ENCODE data around the gene AK3.
"Not testable (repeated sequence)": the region's sequence is repeated elsewhere in the genome, so short reads cannot be mapped to it uniquely, and the experiment has no call there.

The AK3 gene

DNA sequence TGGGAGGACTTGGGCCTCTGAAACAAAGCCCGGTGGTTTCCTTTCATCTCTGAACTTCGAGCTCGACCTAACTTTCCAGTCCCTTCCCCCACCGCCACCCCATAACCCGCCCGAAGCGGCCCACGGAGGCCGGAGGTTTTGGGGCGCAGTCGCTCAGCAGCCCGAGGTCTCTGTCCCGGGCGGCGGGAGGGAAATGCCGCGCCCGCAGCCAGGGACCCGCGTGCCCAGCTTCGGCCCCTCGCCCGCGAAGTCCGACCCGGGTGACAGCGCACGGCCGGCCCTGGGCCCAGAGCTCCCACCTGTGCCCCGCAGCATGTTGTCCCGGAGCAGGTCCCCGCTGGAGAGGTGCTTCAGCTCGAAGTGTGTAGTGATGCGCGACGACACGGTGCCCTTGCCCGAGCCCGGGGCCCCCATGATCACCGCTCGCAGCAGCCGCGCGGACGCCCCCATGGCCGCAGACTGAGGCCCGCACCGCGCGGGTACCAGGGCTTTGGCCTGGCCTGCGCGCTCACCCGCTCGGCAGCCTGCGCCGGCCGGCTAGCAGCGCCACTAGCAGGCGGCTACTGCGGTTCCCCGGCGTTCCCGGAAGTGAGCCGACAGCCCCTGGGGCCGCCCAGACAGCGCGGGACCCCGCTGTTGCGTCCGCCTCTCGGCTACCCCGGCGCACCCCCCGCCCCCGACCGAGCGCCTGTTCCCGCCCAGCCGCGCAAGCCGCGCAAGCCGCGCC, at the start of gene AK3:
AK3 (minus strand) TSS at position 565 of the 727 bp plus-strand sequence; CDS start at position 450, 115 bp downstream.
- peak; percentile 83 for DNase-seq

DNA sequence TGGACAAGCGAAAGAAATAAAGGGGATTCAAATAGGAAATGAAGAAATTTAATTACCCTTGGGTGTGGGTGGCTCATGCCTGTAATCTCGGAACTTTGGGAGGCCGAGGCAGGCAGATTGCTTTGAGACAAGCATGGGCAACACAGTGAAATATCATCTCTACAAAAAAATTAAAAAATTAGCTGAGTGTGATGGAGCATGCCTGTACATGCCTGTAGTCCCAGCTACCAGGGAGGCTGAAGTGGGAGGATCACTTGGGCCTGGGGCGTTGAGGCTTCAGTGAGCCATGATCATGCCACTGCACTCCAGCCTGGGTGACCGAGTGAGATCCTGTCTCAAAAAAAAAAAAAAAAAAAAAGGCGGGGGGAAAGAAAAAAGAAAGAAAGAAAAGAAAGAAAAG, 47.7 kb upstream of the AK3 start:
- no peak for DNase-seq

DNA sequence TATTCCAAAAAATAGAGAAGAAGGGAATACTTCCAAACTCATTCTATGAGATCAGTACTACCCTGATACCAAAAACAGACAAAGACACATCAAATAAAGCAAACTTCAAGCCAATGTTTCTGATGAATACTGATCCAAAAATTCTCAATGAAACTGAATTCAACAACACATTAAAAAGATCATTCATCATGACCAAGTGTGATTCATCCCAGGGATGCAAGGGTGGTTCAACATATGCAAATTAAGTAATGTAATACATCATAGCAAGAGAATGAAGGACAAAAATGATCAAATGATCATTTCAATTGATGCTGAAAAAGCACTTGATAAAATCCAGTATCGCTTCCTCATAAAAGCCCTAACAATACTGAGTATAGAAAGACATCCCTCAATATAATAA, 46.9 kb upstream of the AK3 start:
- no peak for DNase-seq

DNA sequence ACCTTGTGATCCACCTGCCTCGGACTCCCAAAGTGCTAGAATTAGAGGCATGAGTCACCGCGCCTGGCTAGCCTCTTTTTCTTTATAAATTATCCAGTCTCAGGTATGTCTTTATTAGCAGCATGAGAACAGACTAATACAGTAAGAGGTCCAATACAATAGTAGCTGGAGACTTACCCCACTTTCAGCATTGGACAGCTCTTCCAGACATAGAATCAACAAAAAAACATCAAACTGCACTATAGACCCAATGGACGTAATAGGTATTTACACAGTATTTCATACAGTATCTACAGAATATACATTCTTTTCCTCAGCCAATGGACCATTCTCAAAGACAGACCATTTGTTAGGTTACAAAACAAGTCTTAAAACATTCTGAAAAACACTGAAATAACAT, 45.6 kb upstream of the AK3 start:
- no peak for DNase-seq

DNA sequence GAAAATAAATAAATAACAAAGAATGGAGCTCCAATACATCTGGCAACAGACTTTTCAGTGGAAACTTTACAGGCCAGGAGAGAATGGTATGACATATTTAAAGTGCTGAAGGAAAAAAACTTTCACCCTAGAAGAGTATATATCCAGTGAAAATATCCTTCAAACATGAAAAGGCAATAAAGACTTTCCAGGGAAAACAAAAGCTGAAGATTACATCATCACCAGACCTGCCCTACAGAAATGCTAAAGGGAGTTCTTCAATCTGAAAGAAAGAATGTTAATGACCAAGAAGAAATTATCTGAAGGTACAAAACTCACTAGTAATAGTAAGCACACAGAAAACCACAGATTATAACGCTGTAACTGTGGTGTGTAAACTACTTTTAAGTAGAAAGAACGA, 43.4 kb upstream of the AK3 start:
- no peak for DNase-seq

DNA sequence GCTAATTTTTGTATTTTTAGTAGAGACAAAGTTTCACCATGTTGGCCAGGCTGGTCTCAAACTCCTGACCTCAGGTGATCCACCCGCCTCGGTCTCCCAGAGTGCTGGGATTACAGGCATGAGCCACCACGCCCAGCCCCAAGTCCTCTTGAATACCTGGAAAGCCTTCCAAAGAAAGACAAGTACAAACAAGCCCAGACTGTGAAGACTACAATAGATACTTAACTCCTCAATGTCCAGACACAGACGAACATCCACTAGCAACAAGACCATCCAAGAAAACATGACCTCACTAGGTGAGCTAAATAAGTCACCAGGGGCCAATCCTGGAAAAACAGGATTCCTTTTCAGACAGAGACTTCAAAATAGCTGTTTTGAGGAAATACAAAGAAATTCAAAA, 42.2 kb upstream of the AK3 start:
- not testable (repeated sequence) for DNase-seq

DNA sequence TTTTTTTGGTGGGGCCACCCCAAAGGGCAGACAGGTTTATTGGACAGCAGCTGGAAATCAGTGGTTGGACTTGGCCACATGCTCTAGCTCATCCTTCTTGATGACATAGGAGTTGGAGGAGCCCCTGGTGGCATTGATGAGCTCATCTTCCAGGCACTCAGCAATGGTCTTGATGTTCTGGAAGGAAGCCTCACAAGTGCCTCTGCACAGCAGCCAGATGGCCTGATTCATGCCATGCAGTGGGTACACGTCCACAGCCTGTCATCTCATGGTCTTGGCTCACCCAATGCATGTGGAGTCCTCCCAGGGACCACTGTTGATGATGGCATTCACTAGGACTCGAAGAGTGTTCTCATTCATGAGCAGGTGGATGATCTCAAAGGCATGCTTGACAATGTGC, 40.4 kb upstream of the AK3 start:
- no peak for DNase-seq

DNA sequence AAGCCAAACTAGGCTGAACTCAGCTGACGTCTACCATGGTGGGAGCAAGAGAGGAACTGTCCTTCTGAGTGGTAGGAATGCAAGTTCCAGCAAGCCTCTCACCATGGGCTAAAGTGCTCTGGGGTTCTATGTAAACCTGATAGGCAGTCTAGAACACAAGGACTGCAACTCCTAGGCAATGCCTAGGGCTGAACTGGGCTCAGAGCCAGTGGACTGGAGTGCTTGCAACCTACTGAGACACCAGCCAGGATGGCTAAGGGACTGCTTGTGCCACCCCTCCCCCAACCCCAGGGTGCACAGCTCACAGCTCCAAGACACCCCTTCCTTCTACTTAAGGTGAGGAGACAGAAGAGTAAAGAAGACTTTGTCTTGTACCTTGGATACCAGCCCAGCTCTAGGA, 39.6 kb upstream of the AK3 start:
- DNase-seq = no peak

DNA sequence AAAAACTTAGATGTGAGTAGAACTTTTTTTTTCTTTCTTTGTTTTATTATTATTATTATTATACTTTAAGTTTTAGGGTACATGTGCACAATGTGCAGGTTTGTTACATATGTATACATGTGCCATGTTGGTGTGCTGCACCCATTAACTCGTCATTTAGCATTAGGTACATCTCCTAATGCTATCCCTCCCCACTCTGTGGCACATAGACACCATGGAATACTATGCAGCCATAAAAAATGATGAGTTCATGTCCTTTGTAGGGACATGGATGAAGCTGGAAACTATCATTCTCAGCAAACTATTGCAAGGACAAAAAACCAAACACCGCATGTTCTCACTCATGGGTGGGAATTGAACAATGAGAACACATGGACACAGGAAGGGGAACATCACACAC, 34.0 kb upstream of the AK3 start:
- DNase-seq = not testable (repeated sequence)

DNA sequence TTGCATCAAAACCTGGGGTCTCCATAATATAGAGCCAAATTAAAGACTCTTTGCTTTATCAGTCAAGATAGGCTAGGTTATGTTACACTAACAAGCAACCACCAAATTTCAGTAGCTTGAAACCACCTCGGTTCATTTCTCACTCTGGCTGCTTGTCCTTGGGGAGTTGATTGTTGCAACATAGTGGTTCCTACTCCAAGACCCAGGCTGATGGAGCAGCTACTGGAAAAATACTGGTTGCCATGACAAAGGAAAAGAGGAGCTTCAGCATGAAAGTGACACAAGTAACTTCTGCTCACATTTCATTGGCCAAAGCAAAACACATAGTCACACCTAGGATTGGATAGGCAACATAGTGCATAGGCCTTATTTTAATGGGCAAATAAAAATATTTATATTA, 33.2 kb upstream of the AK3 start:
- no peak for DNase-seq

DNA sequence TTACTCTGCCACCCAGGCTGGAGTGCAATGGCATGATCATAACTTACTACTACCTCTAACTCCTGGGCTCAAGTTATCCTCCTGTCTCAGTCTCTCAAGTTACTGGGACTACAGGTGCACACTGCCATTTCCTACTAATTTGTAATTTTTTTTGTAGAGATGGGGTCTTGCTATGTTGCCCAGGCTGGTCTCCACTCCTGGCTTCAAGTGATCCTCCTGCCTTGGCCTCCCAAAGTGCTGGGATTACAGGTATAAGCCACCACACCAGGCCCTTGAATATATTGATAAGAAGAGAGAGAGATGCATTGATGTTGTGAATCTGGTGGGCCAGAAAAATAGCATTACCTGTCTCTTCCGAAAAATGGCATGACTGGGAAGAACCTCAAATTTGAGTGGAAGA, 30.8 kb upstream of the AK3 start:
- DNase-seq = no peak

DNA sequence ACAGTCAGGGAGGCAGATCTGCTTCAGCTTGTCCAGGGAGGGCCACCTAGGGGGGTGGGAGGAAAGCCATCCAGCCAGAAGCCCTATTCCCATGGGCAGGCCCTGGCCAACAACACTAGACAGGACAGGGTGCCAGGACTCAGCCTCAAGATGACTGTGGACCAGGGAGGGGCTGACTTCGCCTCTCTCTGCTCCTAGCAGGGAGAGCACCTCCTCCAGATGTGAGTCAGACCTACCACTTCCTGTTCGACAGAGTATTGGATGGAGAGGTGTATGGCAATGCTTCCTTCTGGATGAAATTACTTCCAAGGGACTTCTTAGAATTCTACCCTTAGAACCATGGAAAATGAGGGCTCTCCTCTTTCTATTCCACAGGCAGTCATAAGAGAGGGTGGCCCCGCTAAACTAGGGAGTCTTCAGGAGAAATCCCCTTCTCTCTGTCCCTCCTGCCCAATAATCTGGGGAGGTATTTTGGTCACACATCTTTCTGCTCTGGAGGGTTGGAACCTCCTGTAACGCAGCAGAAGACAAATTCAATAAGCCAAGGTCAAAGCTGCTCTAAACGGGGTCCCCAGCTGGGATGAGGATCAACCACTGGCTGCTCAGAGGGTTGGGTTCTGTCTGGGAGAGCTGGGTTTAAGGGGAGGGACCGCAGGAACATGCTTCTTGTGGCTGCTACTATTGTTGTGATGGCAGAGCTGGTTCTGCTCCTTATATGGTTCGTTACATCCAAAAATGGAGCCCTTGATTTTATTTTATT, 28.5 kb upstream of the AK3 start:
- DNase-seq = no peak

DNA sequence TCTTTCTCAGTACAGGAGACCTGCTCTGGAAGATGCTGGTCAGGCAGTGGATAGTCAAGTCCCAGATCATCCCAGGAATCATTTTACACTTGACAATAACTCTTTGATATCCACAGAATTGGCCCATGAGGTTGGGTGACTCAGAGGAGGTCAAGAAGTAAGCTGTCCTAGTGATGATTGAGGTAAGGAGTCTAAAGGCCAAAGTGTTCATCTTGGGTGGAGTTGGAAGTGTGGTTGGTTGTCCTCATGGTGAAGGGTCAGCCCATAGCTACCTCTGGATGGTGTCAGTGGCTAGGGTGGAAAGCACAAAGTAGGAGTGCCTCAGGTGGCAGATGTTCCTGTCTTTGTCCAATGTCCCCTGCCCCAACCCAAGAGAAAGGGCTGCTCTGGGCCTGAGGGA, 27.7 kb upstream of the AK3 start:
- DNase-seq = no peak

DNA sequence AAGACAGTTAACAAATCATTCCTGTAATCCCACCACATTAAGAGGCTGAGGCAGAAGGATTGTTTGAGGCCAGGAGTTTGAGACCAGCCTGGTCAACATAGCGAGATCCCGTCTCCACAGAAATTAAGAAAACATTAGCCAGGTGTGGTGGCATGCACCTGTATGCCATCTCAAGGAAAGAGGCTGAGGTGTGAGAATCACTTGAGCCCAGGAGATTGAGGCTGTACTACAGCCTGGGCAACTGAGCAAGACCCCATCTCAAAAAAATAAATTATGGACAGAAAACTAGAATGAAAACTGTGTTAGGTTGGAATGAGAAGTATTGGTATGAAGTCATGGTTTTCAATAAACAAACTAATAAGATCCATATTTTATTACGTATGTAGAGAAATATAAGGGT, 23.0 kb upstream of the AK3 start:
- DNase-seq = no peak

DNA sequence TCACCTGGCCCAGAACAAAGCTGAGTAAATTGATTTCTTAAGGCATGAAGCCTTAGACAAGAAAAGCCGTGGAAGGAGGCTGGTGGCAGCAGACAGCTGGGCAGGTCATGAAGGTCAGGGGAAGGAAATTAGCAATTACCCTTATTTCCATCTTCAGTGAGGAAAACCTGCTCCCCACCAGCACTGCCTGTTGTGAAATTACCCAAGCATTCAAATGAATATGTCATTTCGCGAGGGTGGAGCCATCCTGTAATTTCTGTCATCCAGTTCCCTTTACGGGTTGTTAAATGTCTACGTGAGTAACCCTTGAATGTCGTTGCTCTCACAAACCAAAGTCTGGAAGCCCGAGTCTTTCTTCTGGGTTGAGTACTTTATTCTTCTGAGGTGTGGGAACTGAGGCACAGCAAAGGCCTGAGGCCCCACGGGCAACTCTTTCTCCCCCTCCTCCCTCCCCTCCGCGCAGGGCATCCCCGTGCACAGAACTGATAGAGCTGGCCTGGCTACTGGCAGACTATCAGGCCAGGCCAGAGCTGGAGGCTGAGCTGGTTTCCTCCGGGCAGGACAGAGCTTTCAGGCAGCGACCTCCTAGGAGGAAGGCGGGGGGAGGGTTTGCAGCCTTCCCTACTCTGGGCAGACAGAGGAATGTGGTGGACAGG, 22.0 kb upstream of the AK3 start:
- DNase-seq = no peak

DNA sequence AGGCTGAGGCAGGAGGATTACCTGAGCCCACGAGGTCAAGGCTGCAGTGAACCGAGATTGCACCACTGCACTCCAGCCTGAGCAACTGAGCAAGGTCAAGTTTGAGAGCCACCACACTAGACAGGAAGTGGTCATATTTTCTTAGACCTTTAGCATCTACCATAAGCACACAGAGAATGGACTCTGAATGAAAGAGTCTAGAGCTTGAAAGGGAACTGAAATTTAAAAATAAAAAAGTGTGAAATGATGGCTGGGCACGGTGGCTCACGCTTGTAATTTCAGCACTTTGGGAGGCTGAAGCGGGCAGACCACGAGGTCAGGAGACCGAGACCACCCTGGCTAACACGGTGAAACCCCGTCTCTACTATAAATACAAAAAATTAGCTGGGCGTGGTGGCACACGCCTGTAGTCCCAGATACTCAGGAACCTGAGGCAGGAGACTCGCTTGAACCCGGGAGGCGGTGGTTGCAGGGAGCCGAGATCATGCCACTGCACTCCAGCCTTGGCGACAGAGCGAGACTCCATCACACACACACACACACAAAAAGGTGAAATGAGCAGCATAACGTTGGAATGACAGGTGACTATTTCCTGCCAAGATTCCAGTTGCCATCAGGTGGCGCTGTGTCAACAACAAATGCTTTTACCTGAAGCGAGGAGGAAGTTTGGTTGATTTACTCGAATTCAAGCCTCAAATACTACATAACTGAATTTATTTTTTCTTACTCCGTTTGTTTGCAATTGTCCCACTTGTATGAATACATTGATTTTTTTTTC, 21.3 kb upstream of the AK3 start:
- peak; percentile 73 for DNase-seq

DNA sequence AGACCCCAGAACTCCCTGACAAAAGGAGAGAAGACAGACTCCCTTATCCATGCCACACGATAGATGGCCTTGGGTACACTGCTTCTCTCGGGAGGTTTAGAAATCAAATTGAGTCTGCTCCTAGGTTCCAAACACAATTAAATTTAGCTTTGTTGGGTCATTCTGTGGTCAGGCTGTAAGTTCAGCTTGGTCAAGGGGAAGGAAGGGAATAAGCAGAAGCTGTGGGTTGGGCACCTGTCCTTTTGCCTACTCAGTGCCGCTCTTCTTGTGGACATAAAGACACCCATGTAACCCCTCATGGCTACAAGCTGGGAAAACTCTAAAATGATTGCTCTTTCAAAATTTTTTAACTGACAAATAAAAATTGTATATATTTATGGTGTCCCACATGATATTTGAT, 19.1 kb upstream of the AK3 start:
- no peak for DNase-seq

DNA sequence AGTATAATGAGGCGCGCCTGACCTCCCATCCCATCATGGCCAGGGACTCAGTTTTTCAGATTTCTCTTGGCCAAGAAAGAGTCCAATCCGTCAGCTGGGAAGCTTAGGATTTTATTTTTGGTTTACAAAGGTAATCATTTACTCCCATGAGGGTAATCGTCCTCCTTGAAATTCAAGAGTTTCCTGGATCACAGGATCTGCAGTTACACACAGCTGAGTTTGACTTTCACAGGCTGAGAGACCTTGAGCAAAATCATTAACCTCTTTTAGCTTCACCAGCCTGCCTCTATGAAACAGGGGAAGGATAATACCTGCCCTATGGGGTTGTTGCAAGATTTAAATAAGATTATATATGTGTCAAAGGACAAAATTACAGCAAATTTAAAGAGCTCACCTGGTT, 15.4 kb upstream of the AK3 start:
- DNase-seq = no peak

DNA sequence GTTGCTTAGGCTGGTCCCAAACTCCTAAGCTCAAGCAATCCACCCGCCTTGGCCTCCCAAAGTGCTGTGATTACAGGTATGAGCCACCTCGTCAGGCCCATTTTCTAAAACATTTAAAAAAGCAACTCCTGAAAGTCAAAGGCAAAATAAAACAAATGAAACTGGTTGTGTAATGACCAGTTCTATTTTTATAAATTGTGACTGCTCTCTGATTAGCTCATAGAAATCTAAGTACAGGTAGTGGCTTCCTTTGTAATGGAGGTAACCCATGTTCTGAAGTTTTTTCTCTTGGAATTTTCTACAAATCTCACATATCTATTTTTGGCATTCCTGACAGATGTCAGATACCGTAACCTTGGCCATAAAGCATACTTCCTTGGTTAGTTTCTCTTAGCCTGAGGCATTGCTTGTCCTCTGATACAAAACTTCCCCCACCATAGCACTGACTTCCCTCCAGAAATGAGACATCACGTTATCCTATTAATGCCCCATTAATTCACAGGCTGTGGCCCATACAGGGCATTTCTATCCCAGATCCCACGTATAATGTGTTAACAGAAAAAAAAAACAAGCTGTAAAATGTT, 14.1 kb upstream of the AK3 start:
- no peak for DNase-seq

DNA sequence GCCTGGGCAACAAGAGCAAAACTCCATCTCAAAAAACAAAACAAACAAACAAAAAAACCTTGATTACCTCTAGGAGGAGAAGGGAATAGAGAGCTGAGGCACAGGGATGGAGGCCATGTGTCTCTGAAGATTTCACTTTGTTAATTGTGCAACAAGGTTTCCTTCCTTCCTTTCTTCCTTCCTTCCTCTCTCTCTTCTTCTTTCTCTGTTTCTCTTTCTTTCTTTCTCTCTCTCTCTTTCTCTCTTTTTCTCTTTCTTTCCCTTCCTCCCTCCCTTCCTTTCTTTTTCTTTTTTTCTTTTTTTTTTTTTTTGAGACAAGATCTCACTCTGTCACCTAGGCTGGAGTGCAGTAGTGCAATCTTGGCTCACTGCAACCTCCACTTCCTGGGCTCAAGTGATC, 13.5 kb upstream of the AK3 start:
- not testable (repeated sequence) for DNase-seq

DNA sequence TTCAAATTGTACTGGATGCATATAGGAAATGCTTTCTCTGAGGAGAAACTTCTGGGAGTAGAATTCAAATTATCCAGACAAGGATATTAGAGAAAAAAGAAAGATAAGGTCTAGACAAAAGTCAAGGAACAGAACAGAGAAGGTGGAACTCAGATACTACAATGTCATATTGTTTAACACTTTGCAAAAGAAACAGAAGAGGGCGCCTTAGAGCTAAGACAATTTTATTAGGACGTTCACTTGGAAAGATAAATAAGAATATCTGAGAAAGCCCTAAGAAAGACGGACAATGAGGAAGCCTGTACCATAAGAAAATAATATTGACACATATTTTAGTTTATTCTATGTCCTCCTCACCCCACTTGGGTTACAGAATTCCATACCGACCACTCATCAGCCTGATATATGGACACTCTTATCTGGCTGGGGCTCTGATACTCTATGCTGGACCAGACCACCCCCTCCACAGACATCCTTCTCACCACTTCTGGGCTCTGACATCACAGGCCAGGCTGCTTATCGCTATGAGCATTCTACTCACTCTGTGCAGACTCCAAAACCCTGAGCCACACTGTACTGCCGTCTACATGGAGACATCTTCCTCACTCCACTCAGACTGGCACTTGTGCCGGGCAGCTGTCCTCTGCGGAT, 9.1 kb upstream of the AK3 start:
- DNase-seq = peak; percentile 35

DNA sequence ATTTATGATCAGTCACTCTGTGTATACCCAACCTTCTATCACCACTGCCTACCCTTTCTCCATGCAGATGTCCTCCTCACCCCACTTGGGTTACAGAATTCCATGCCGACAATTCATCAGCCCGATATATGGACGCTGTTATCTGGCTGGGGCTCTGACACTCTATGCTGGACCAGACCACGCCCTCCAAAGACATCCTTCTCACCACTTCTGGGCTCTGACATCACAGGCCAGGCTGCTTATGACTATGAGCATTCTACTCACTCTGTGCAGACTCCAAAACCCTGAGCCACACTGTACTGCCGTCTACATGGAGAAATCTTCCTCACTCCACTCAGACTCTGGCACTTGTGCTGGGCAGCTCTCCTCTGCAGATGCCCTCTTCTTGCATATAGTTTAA, 7.6 kb upstream of the AK3 start:
- DNase-seq = no peak

All from NCI-H1092 treated with DMSO at 0.1 percent for 48 hours (cell line).